GM18517 (cell line): ENCODE data around the gene SLC39A2.

Experiments used
- ATAC-seq: cut with Tn5 transposase; IDR thresholded peaks from one replicate; pipeline ENCODE4 v1.9.1; 2021; ENCODE audit warnings: mild to moderate bottlenecking, moderate library complexity; ENCODE audit not compliant: unreplicated experiment

The SLC39A2 gene

GRCh38 chr14:21043387-21043973, 44.4 kb downstream of the SLC39A2 start:
- ATAC-seq = no peak

DNA sequence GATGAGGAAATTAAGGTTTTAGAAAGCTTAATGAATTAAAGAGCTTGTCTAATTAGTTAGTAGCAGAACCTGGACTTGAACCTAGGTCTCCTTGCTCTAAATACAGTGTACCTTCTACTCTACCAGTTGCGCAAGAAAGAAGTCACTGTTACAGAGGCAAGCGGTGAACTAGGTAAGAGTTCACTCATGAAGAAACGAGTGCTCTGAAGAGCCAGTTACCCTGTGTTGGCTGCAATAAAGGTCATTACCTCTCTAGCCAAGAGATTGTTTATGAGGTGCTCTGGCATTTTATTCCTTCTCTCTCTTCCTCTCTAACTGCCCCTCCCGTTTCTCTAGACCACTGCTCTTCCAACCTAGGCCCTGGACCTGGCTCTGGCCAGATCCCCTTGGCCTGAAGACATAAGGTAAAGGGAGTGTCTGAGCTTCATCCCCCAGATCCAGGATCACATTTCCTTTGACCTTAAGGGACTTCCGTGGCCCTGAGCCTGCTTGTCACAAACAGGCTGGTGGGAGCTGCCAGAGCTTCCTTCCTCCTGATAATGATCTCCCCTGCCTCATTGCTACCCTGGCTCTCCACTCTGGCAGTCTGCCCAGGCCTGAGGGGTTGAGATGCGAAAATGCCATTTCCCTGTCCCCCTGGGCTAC, 45.0 kb downstream of the SLC39A2 start:
- ATAC-seq = no peak

DNA sequence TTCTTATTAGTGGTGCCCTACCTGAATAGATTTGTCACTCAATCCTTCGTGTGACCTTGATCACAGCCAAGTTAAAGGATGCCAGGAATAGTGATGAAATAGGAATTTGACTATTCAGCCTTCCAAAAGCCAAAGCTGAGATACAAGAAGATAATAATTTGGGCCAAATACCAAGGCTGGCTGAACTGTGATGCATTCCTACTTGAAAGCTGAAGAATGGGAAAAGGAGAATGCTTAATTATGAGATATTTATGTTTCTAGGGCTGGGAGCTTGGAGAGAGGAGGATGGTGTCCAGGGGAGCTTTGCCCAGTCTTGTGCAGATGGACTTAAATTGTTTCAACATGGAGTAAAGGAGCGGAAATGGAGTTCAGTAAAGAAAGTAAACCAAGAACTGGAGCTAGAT, 48.3 kb downstream of the SLC39A2 start:
- no peak for ATAC-seq

- no peak for ATAC-seq
Measured at GRCh38 chr14:21048638-21049037, 49.5 kb downstream of the SLC39A2 start.

DNA sequence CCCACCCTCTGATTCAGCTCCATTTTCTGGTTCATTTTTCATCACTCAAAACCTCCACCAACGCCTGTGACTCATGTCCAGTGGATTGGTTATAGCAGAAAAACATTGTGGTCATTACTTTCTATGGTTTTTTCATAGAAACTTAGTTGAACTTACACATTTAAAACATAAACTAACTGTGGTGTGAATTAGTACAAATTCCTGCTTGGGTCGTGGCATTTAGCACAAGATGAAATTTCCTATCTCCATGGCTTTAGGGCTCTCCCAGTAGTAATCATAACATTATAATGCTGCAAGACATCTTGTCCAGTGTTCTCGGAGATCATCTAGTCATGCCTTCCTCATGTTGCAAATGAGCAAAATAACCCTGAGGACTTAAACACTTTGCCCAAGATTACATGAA, 50.2 kb downstream of the SLC39A2 start:
- no peak for ATAC-seq

GRCh38 chr14:21050597-21050996, 51.5 kb downstream of the SLC39A2 start:
- ATAC-seq = no peak
